NCI-H446 (cell line): ENCODE data around the gene FMN1.

ENCODE experiments used
- DNase-seq, 2 experiments: peaks; one replicate each; lab custom pipeline; 2025; lab: John Stamatoyannopoulos, UW

The FMN1 gene

DNA sequence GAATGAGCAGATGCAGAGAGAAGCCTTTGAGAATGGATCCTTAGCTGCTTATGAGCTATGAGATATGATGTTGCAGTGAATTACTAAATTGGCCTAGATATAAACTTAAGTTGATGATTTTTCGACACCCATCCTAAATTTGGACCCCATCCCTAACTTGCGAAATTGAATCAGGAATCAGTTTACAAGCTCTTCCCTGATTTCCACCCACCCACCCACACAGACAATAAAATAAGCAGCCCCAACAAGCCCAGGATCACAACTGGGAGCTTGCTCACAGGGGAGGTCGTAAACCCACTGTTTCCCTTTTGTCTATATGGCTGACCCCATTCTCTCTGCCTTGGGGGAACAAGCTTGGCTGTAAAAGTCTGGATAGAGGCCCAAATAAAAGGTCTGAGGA lies 419.4 kb downstream of the FMN1 start:
- DNase-seq, result no peak

DNA sequence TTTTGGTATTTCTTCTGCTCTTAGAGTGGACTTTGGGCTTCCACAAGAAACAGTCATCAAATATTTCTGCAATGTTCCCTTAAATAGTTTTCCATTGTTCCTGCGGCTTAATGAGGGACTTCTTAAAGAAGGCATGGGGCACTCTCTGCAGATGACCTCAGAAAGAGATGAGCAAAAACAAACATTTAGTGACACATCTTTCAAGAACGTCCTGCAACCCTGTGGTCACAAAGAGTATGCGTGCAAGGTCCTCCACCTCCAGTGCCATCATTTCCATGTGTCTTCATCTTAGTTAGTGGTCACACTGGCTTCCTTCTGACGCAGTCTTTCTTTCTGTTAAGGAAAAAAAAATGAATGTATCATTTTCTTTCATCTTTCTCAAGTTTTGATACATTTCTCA lies 420.5 kb downstream of the FMN1 start:
- no peak for DNase-seq

DNA sequence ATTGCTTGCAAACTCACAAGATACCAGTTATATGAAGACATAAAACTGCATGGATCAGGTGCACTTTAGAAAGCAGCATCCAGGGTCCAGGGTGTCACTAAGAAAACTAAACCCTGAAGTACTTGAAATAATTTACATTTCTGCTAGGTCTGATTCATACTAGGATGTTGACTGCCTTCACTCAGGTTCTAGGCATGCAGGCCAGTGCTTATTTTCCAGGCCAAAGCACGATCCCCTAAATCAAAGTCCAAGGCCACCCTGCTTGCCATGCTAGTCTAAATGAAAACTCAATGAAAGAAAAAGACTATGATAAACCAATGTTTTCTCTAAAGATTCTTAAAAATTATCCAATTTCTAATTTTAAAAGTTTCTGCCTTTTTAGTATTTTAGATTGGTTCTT lies 427.3 kb downstream of the FMN1 start:
- DNase-seq, result no peak

DNA sequence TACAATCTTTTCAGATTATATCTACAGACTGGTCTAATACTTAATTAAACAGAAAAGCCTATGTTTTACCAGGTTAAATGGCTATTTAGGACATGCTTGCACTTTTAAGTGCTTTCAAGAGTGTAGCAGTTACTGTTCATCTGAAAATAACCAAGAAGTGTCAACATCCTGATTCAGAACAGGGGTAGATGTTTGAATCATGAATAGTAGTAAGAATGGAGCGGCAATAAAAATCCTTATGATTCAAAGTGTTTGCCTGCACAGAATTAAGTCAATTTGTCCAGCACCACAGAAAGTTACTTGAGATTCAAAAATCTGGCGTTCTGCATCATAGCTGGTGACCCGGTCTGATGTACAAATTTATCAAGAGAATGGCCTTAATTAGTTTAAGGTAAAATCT lies 428.4 kb downstream of the FMN1 start:
- no peak for DNase-seq

DNA sequence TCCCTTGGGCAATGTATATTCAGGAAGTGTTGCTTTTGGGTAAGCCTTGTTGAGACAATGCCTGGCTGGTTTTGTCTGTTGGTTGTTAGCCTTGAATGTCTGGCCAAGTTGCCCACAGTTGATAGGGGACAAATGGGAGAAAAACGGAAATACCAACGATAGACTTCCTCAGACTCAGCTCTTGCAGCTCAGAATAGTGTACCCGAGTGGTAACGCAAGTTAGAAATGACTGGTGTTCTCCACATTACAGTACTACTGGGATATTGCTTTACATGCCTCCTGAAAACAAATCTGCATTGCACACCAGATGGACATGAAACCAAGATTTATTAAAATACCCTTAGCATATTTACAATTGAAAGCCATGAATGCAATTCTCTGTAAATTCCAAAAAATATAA lies 429.3 kb downstream of the FMN1 start:
- no peak for DNase-seq

DNA sequence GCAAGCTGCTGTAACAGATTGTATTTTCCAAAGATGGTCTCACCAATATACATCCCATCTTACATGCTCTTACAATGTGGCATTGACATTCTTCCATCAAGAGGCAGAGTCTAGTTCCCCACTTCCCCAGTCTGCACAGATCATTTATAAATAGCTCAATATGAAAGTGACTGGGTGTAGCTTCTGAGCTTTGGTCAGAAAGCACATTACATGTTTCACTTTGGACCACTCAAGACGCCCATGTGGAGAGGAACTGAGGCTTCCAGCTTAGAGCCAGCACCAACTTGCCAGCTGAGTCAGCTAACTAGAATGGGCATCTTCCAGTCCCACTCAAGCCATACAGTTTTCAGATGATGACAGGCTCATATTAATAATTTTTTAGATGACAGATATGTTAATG lies 431.2 kb downstream of the FMN1 start:
- DNase-seq, result no peak

DNA sequence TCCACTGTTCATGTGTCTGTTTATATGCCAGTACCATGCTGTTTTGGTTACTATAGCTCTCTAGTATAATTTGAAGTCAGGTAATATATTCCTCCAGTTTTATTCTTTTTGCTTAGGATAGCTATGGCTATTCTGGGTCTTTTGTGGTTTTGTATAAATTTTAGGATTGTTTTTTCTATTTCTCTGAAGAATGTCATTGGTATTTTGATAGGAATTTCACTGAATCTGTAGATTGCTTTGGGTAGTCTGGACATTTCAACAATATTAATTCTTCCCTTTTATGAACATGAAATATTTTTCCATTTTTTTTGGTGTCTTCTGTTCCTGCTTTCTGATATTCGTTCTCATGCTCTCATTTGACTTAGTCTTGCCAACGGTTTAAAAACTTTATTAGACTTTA lies 437.1 kb downstream of the FMN1 start:
- no peak for DNase-seq

DNA sequence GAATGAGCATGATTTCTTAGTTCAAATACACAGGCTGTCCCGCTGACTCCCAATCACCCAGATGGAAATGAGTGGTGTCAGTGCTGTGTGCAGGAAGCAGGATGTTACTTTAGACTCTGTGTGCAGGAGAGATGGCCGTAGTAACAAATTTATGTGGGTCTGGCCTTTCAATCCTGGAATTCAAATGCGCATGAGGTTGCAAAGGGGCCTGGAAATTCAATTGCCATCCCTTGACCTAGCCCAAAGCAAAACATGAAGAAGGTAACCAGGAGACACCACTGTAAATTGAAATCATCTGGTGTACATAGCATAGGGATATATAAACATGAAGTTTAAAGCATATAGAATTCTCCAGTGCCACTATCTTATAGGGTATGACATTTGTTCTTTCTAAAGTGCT lies 443.5 kb downstream of the FMN1 start:
- no peak for DNase-seq

DNA sequence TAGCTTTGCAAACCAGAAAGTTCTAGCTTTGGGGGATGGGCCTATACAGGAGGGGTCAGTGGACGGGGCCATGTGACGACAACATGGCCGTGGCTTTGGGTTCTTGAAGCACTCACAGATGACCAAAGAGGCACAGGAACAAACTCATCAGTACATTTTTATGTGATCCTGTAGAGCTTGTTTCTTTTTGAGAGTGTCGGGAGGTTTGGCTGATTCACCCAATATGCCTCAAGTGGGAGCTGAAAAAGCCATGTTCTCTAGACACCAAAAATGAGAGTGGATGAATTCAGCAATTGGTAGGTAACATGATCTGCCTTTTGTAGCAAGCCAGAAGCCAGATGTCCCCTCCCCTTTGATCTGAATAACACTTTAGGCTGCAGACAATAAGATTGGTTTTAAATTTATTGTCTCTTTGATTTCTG lies 446.6 kb downstream of the FMN1 start:
- DNase-seq, result no peak

DNA sequence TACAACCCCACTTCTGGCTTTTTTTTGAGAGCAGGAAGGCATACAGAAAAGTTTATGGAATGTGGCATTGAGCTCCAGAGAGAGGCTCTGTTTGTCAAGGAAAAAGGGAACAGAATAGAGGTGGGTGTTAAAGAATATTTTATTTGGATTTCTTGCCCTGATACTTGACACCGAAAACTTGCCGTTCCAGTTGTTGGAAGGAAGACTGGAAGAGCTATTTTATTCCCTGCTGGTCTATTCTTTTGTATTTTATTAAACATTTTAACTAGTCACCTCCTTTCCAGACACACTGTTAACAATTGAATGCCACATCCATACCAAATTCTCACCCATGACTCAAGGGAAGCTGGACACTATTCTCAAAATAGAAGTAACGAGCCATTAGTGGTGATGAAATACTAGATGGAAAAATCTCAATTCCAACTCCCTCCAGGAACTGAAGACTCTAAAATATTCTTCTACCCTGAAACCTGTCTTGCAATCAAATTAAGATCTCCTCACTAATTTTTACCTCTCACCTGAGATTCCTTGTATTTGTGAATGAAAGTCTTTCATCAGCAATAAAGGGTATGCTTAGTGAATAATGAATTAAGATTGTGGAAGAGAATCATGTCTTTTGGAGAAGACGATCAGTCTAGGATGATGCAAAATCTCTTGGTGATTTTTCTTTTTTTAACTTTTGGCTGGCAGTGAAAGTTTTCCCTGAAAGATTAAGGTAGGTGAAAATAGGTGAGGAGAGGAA lies 448.2 kb downstream of the FMN1 start:
- no peak for DNase-seq

DNA sequence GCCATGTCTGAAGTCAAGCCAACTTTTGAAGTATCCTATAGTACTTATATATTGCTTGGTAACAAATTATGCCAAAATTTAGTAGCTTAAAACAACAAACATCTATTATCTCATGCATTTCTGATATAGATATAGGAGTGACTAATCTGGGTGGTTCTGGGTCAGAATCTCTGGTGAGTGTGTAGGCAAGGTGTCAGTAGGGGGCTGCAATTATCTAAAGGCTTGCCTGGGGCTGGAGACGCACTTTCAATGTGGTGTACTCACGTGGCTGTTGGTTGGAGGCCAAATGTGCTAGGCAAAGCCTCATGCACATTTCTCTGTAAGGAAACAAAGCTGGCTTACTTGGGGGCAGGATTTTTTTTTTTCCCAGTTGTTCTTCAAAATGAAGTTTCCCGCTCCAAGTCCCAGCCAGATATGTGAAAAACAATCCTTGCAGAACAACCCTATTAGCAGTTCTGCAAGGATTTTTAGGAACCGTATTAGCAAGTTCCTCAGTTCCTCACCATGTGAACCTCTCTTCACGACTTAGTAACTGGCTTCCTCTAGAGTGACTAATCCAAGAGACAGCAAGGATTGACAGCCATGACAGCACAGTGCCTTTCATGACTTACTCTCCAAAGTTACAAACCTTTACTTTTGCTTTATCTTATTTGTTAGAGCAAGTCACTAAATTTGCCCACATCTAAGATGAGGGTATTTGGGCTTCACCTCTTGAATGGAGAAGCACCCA lies 450.9 kb downstream of the FMN1 start:
- DNase-seq, result no peak

DNA sequence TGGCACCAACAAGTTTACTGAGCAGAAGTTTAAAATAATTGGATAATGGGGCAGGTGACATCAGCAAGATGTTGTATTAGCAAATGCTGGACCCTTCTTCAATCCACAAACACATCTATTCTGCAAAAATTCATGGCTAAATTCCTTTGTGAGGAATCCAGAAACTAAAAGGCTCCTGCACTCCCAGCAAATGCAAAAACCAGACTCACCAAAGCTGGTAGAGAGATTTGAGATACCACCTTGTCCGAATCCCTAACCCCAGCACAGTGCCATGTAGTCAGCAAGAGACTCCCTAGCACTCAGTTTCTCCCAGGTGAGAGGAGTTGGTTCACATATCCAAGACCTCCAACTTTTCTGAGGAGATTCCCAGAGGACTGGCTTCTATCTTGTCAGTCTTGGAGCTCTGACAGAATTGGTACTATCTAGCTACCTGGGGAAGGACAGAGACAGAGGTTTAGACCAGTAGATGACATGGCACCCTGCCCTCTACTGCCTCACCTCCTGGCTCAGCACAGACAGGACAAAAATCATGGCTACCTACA lies 454.9 kb downstream of the FMN1 start:
- DNase-seq, result no peak

DNA sequence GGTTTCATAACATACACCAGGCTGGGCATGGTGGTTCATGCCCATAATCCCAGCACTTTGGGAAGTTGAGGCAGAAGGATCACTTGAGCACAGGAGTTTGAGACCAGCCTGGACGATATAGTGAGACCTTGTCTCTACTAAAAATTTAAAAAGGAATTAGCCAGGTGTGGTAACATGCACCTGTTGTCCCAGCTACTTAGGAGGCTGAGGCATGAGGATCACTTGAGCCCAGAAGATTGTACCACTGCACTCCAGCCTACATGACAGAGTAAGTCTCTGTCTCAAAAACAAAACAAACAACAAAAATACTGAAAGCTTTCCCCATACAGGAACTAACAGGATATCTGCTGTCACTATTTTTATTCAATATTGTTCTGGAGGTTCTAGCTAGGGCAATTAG lies 455.8 kb downstream of the FMN1 start:
- DNase-seq, result no peak

DNA sequence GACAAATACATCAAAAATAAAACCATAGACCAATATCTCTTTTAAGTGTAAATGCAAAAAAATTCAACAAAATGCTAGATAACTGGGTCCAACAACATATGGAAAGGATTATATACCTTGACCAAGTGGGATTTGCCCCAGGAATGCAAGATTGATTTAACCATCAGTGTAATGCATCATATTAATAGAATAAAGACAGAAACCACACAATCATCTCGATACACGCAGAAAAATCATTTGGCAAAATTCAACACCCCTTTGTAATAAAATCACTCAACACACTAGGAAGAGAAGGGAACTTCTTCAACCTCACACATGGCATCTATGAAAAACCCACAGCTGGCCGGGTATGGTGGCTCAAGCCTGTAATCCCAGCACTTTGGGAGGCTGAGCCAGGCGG lies 457.2 kb downstream of the FMN1 start:
- DNase-seq, result no peak

DNA sequence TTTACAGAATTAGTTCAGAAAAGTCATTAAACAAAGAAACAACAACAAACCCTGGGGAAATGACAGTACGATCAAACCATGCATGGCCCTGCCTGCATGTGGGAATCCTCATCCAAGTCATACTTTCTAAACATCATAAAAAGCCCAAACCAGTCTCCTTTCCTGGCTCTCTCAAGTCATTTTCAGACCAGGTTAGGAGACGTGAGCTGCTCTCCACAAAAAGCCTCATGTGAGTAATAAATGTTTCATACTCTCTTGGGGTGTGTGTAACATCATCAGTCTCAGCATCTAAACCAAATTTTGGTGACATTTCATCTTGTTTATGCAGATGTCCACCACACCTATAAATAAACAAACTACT lies 457.8 kb downstream of the FMN1 start:
- no peak for DNase-seq

DNA sequence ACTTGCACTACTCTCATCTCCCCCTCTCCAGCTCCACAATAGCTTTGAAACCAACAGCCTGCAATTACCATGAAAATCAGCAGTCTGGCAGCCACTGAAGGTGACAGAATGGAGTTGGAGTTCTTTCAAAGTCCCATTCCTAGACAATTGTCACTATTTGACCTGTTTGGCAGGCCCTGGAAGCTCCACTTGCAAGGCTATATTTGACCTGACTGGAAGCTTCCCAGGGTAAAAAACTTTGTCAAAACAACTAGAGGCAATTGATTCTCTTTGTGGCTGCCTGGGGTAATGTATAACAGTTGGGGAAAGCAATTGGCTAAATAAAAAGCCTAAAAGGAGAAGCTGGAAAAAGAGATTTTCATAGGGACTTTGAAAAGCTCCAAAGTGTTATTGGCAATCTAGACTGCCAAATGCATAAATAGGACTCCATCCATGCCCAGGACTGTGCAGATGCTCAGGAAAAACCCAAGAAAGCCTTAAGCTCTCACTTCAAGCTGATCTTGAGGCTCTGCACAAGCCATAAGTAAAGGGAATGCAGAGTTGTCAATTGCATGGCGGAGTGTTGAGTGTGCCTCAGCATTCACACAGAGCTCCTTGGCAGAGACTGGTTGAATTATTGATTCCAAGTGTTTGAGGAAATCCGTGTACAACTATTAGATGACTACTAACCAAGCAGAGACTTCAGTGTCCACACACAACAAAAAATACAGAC lies 458.4 kb downstream of the FMN1 start:
- no peak for DNase-seq

DNA sequence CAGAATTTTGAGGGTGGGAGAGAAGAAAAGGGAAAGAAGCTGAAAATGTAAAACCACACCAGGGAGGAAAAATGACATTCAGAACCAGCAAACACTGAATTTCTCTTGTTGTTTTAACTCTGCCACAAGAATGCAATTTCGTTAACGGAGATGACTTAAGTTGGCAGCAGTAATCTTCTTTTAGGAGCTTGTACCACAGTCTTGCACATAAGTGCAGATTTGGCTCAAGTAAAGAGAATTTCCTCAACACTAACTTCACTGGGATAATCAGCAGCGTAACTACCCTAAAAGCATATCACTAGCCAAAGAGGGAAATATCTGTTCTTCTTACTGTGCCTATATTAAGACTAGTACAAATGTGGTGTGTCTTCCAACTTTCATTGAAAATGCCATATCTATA lies 461.2 kb downstream of the FMN1 start:
- DNase-seq, result no peak

DNA sequence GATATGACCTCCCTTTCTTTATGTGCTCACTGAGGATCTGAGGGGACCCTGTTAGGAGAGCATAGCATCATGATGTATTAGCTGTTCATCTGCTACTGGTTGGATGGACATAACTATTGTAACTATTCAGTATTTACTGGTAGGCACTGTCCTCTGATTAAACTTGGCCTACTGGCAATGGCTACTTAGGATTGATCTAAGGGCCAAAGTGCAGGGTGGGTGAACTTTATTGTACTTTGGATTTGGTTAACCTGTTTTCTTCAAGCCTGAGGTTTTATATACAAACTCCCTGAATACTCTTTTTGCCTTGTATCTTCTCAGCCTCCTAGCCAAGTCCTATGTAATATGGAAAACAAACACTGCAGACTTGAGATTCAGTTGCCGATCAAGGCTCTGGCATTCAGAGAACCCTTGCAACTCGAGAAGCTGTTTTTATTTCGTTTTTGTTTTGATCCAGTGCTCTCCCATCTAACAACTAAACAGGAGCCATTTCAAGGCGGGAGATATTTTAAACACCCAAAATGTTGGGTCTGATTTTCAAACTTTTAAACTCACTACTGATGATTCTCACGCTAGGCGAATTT lies 461.8 kb downstream of the FMN1 start:
- no peak for DNase-seq

DNA sequence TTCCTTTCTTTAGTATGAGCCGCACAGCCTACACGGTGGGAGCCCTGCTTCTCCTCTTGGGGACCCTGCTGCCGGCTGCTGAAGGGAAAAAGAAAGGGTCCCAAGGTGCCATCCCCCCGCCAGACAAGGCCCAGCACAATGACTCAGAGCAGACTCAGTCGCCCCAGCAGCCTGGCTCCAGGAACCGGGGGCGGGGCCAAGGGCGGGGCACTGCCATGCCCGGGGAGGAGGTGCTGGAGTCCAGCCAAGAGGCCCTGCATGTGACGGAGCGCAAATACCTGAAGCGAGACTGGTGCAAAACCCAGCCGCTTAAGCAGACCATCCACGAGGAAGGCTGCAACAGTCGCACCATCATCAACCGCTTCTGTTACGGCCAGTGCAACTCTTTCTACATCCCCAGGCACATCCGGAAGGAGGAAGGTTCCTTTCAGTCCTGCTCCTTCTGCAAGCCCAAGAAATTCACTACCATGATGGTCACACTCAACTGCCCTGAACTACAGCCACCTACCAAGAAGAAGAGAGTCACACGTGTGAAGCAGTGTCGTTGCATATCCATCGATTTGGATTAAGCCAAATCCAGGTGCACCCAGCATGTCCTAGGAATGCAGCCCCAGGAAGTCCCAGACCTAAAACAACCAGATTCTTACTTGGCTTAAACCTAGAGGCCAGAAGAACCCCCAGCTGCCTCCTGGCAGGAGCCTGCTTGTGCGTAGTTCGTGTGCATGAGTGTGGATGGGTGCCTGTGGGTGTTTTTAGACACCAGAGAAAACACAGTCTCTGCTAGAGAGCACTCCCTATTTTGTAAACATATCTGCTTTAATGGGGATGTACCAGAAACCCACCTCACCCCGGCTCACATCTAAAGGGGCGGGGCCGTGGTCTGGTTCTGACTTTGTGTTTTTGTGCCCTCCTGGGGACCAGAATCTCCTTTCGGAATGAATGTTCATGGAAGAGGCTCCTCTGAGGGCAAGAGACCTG lies 463.5 kb downstream of the FMN1 start:
- no peak for DNase-seq

DNA sequence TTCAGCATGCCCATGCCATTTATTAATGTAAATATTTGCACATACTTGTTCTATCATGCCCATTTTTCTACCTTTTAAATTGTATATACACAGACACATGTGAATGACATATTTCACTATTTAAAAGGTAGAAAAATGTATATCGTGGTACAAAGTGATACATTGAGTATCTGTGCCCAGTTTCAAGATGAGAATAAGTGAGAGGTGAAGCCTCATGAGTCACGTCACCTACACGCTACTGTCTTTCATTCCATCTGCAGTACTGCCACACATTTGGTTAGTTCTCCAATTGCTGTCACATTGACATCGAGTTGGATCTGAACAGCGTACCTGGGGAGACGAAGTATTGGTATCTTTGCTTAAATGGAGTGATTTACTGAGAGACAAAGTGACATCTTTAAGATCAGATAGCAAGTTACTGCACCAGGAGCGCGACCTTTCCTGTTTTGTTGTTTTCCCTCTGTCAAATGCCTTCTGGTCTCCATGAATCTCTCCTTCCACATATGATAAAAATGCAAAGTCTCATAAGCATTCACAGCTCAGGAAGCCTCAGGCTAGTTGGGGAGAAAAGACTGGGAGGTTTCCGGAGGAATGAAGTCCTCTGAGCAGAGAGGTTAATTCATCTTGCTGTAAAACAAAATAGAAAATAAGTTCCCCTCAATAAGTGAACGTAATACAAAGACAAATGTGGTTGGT lies 464.7 kb downstream of the FMN1 start:
- no peak for DNase-seq
